IMR-90 (cell line): ENCODE results near the gene ABHD6.

Experiments
- CEBPB ChIP-seq: IDR thresholded peaks from 2 replicates; pipeline ENCODE4 v1.6.1; 2012; ENCODE audit warnings: low read depth, low read length, improper control_type of control experiment
- CHD1 ChIP-seq: IDR thresholded peaks from 2 replicates; pipeline ENCODE4 v1.6.1; 2012; ENCODE audit warnings: low read depth, low read length, improper control_type of control experiment
- ELK1 ChIP-seq: fragments of 150-350 bp; IDR thresholded peaks from 2 replicates; pipeline ENCODE4 v1.6.1; 2016; ENCODE audit warnings: low read depth, mild to moderate bottlenecking, low read length, moderate library complexity, borderline replicate concordance
- MXI1 ChIP-seq: IDR thresholded peaks from 2 replicates; pipeline ENCODE4 v1.6.1; 2012; ENCODE audit warnings: low read depth, mild to moderate bottlenecking, low read length, moderate library complexity, borderline replicate concordance
- POLR2A ChIP-seq: IDR thresholded peaks from 2 replicates; pipeline ENCODE4 v1.6.1; 2012; ENCODE audit warnings: mild to moderate bottlenecking, low read depth, low read length
- RAD21 ChIP-seq: IDR thresholded peaks from 2 replicates; pipeline ENCODE4 v1.6.1; 2012; ENCODE audit warnings: low read length, improper control_type of control experiment
- RCOR1 ChIP-seq: IDR thresholded peaks from 2 replicates; pipeline ENCODE4 v1.6.1; 2012; ENCODE audit warnings: mild to moderate bottlenecking, low read length, improper control_type of control experiment; ENCODE audit not compliant: insufficient replicate concordance
- RFX5 ChIP-seq: IDR thresholded peaks from 2 replicates; pipeline ENCODE4 v1.8.0; 2012; ENCODE audit warnings: low read depth, mild to moderate bottlenecking, low read length, moderate library complexity
- SMC3 ChIP-seq: fragments of 150-350 bp; IDR thresholded peaks from 2 replicates; pipeline ENCODE4 v1.6.1; 2016; ENCODE audit warnings: low read depth, mild to moderate bottlenecking, antibody characterized with exemption, low read length, moderate library complexity
- USF2 ChIP-seq: fragments of 150-350 bp; IDR thresholded peaks from 2 replicates; pipeline ENCODE4 v1.6.1; 2017; ENCODE audit warnings: mild to moderate bottlenecking, antibody characterized with exemption, low read length, low read depth
- TF ChIP-seq, protein P1 (sequence below): conservative IDR thresholded peaks from 2 replicates; pipeline ENCODE4 v1.5.1; 2012; ENCODE audit warnings: mild to moderate bottlenecking, low read depth, low read length, improper control_type of control experiment

DNA sequence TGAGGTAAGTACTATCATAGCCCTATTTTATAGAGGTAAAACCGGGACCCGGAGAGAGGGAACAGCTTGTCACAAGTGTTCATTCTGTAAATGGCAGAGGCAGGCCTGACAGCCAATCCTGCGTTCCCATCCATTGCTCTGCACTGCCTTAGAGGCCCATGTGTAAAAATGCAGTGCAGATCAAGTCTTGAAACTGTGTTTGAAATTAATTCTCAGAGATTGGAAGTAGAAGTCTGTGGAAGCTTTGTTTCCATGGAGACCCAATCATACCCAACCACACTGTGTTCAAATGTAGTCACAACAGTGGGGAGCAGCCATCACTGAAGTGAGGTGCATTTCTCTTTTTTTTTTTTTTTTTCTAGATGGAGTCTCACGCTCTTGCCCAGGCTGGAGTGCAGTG, 13.7 kb upstream of the ABHD6 start:
- TF ChIP-seq ELK1 (no peak), MXI1 (no peak), RFX5 (no peak), CHD1 (no peak), USF2 (no peak), RCOR1 (no peak), POLR2A (no peak), CEBPB (no peak), RAD21 (no peak), SMC3 (no peak)
- TF ChIP-seq, protein P1, sequence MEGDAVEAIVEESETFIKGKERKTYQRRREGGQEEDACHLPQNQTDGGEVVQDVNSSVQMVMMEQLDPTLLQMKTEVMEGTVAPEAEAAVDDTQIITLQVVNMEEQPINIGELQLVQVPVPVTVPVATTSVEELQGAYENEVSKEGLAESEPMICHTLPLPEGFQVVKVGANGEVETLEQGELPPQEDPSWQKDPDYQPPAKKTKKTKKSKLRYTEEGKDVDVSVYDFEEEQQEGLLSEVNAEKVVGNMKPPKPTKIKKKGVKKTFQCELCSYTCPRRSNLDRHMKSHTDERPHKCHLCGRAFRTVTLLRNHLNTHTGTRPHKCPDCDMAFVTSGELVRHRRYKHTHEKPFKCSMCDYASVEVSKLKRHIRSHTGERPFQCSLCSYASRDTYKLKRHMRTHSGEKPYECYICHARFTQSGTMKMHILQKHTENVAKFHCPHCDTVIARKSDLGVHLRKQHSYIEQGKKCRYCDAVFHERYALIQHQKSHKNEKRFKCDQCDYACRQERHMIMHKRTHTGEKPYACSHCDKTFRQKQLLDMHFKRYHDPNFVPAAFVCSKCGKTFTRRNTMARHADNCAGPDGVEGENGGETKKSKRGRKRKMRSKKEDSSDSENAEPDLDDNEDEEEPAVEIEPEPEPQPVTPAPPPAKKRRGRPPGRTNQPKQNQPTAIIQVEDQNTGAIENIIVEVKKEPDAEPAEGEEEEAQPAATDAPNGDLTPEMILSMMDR: no peak
